K562 (cell line): Measurements from ENCODE around the gene TSC22D1. TPM values are rescaled to one million over a fixed set of nuclear protein-coding genes. Genes with fewer than 3 reads are reported as not detected.
"Not testable (repeated sequence)": the region's sequence is repeated elsewhere in the genome, so short reads cannot be mapped to it uniquely, and the experiment has no call there.

Experiments used
- ATAC-seq: fragments of 200-7000 bp; cut with Tn5 transposase; 3 replicates; pipeline ENCODE4 v1.9.1; 2020; ENCODE audit warnings: moderate library complexity
- BruUV-seq: library from RNA; stranded (reverse); fragments of 400-500 nt; replicated peaks from 2 replicates; lab custom pipeline; 2021; lab: Mats Ljungman, UMichigan
- CTCF ChIA-PET: fragments of 300-600 bp; formaldehyde crosslinking; extraction: SDS; loops from one replicate; lab custom pipeline; 2021; ENCODE audit warnings: low intra/inter-chr PET ratio; lab: Yijun Ruan, JAX
- POLR2A ChIA-PET: fragments of 300-600, 350-650 bp; sonication (Branson Sonifier 250); formaldehyde crosslinking; extraction: SDS; loops from one replicate; lab custom pipeline; 2021; ENCODE audit warnings: antibody characterized with exemption, inconsistent platforms; lab: Yijun Ruan, JAX
- DNase-seq, 4 experiments: peaks; one replicate each; pipeline versions ENCODE4 v3.0.0 to v3.0.0-alpha.2; 2011 to 2018; ENCODE audit warnings: low spot score in 3 of 4, mixed read lengths in 3 of 4; ENCODE audit errors: extremely low read depth in 1 of 4
- FAIRE-seq: peaks from 2 replicates; lab custom pipeline; 2011; peaks lifted over from hg19 to GRCh38; lab: Jason Lieb, UNC
- H2AFZ ChIP-seq: 2 replicates; pipeline ENCODE4 v1.6.0; 2011; ENCODE audit warnings: low read depth, low read length, control low read depth, inconsistent platforms
- H3K27ac ChIP-seq: fragments of 200-600 bp; 3 replicates; pipeline ENCODE4 v1.8.0; 2011; ENCODE audit warnings: low read depth, mild to moderate bottlenecking, control low read depth, inconsistent platforms, low read length, moderate library complexity, mixed read lengths; ENCODE audit errors: extremely low read depth
- H3K27me3 ChIP-seq, 2 experiments: fragments of 300-600 bp in 1 of 2; 2 replicates in 1 of 2; 3 replicates in 1 of 2; pipeline versions ENCODE4 v1.6.0 to v1.8.0; 2011; ENCODE audit warnings: inconsistent platforms in 2 of 2, low read length in 2 of 2, mild to moderate bottlenecking in 1 of 2, mixed read lengths in 1 of 2, moderate library complexity in 1 of 2; ENCODE audit not compliant: control insufficient read depth in 2 of 2, insufficient read depth in 2 of 2
- H3K36me3 ChIP-seq: fragments of 300-600 bp; 3 replicates; pipeline ENCODE4 v1.8.0; 2011; ENCODE audit warnings: mild to moderate bottlenecking, low read length, inconsistent platforms; ENCODE audit not compliant: control insufficient read depth, insufficient read depth
- H3K4me1 ChIP-seq, 2 experiments: fragments of 200-600 bp in 1 of 2; replicated peaks in 1 of 2; 2 replicates in 1 of 2; 3 replicates in 1 of 2; pipeline versions ENCODE4 v1.5.1 to v1.8.0; 2011; ENCODE audit warnings: inconsistent platforms in 2 of 2, low read length in 2 of 2, mild to moderate bottlenecking in 1 of 2, mixed read lengths in 1 of 2, moderate library complexity in 1 of 2; ENCODE audit not compliant: control insufficient read depth in 2 of 2, insufficient read depth in 2 of 2
- H3K4me2 ChIP-seq: 2 replicates; pipeline ENCODE4 v1.6.1; 2011; ENCODE audit warnings: low read length, control low read depth, inconsistent platforms, mixed read lengths; ENCODE audit not compliant: insufficient read depth
- H3K4me3 ChIP-seq: fragments of 200-600 bp; sonication (generic), shearing (Covaris generic); 2 replicates; pipeline ENCODE4 v1.5.1; 2016; ENCODE audit warnings: control low read depth, inconsistent platforms
- H3K79me2 ChIP-seq: fragments of 200-600 bp; 3 replicates; pipeline ENCODE4 v1.8.0; 2011; ENCODE audit warnings: low read length, inconsistent platforms; ENCODE audit not compliant: control insufficient read depth, insufficient read depth
- H3K9ac ChIP-seq, 2 experiments: 2 replicates each; pipeline versions ENCODE4 v1.6.0 to v1.6.1; 2011; ENCODE audit warnings: low read depth in 2 of 2, low read length in 2 of 2, control low read depth in 1 of 2, inconsistent platforms in 1 of 2, mild to moderate bottlenecking in 1 of 2, mixed read lengths in 1 of 2; ENCODE audit not compliant: insufficient read depth in 1 of 2
- H3K9me1 ChIP-seq: one replicate; pipeline ENCODE4 v1.6.0; 2011; ENCODE audit warnings: inconsistent platforms, mild to moderate bottlenecking, low read length, moderate library complexity; ENCODE audit not compliant: control insufficient read depth, insufficient read depth
- H3K9me3 ChIP-seq: replicated peaks from 2 replicates; pipeline ENCODE4 v1.5.1; 2011; ENCODE audit warnings: low read depth, low read length, inconsistent platforms; ENCODE audit not compliant: control insufficient read depth, insufficient read depth
- H4K20me1 ChIP-seq: replicated peaks from 2 replicates; pipeline ENCODE4 v1.6.1; 2011; ENCODE audit warnings: low read length, inconsistent platforms, mixed read lengths; ENCODE audit not compliant: control insufficient read depth, insufficient read depth
- ATF3 ChIP-seq, 2 experiments: fragments of 450-650 bp in 1 of 2; sonication (generic) in 1 of 2; formaldehyde crosslinking in 1 of 2; IDR thresholded peaks in 1 of 2; conservative IDR thresholded peaks in 1 of 2; 2 replicates each; pipeline versions ENCODE4 v1.6.1 to v1.8.1; 2016 to 2023; ENCODE audit warnings: mild to moderate bottlenecking in 2 of 2, moderate library complexity in 2 of 2, inconsistent platforms in 1 of 2, missing genetic modification reagents in 1 of 2
- CBFA2T3 ChIP-seq: fragments of 450-650 bp; IDR thresholded peaks from 2 replicates; pipeline ENCODE4 v1.6.1; 2017
- CEBPB ChIP-seq: fragments of 450-650 bp; IDR thresholded peaks from 2 replicates; pipeline ENCODE4 v1.6.1; 2016; ENCODE audit warnings: missing genetic modification characterization, missing compliant biosample characterization
- CEBPG ChIP-seq, 3 experiments: fragments of 200-800 bp in 1 of 3; sonication (Bioruptor generic) in 1 of 3; sonication (generic) in 1 of 3; formaldehyde crosslinking in 1 of 3; IDR thresholded peaks in 2 of 3; conservative IDR thresholded peaks in 1 of 3; 2 replicates each; pipeline versions ENCODE4 v1.6.1 to v1.8.0; 2016 to 2022; ENCODE audit warnings: missing compliant biosample characterization in 2 of 3, missing genetic modification characterization in 2 of 3, mild to moderate bottlenecking in 1 of 3, missing genetic modification reagents in 1 of 3
- ZNF740 ChIP-seq, 3 experiments: fragments of 200-800 bp in 1 of 3; sonication (Bioruptor generic) in 1 of 3; sonication (generic) in 1 of 3; formaldehyde crosslinking in 1 of 3; IDR thresholded peaks; 2 replicates each; pipeline versions ENCODE4 v1.6.1 to v1.8.0; 2016 to 2022; ENCODE audit warnings: mild to moderate bottlenecking in 2 of 3, missing compliant biosample characterization in 2 of 3, missing genetic modification characterization in 2 of 3, missing genetic modification reagents in 1 of 3
- WGBS: fragments of 100-300 bp; shearing (Covaris generic); methylation state at CpG from one replicate; pipeline ENCODE4 v1.1.6; 2016; ENCODE audit warnings: low coverage, mixed read lengths; ENCODE audit not compliant: insufficient coverage; ENCODE audit errors: missing lambda C conversion rate; 5-methylcytosine and 5-hydroxymethylcytosine counted together
- in situ Hi-C: fragments of 300-500 bp; cut with MboI; formaldehyde crosslinking; loops from 4 replicates; pipeline ENCODE4 v1.15.0; 2018; ENCODE audit warnings: inconsistent platforms, mixed read lengths
- intact Hi-C: fragments of 100-400 bp; cut with micrococcal nuclease; formaldehyde crosslinking; loops from 2 replicates; pipeline ENCODE4 v1.14.2; 2022
- polyA plus RNA-seq, 8 experiments: library from polyadenylated mRNA; depleted of rRNA in 4 of 8; stranded (reverse) in 5 of 8; unstranded in 3 of 8; fragments of >200 nt; fragmentation: Nextera tagmentation in 2 of 8; fragmentation: Illumina TruSeq in 1 of 8; extraction: Ambion mirVana in 2 of 8; extraction: Trizol in 1 of 8; gene quantifications; 2 replicates each; pipeline versions ENCODE4 v1.2.1 to v1.2.3, GENCODE V29; 2011 to 2014; ENCODE audit warnings: inconsistent platforms in 1 of 8, missing spikeins in 1 of 8
- total RNA-seq, 7 experiments: library from RNA; depleted of rRNA in 6 of 7; stranded (reverse); fragments of >200 nt in 6 of 7; fragmentation: Illumina TruSeq in 2 of 7; extraction: Trizol in 2 of 7; gene quantifications; 2 replicates each; pipeline versions ENCODE4 v1.2.1 to v1.2.3, GENCODE V29; 2011 to 2021; ENCODE audit warnings: low replicate concordance in 1 of 7

TSC22D1 gene
- total and polyA plus RNA-seq, 9 of the 15 experiments (the other 6 are each of a cell fraction or from before 2014, with no cell fraction given), result 2.6 to 19.8 (median 8.4) TPM

GRCh38 chr13:44564936-44565335, 11.2 kb downstream of the TSC22D1 start:
- H3K4me2 ChIP-seq, result no peak overlapping the region; the same call in 1 of the 2 replicates
- H3K79me2 ChIP-seq, result 0 out of 3 replicates have a peak, but pooled peaks cover 2% of the 10 kb centered on the region
- peak in 1 of 4 experiments; percentile 12 for DNase-seq
- no peaks in the 10 kb centered on the region for H3K36me3 ChIP-seq
- no peaks in the 10 kb centered on the region for H3K27me3 ChIP-seq
- no peak overlapping the region for H3K9ac ChIP-seq
- ChIA-PET CTCF (no interaction called here), POLR2A (no interaction called here)
- ATAC-seq, result peak; percentile 76
- no peaks in the 10 kb centered on the region for H3K9me1 ChIP-seq
- no peak overlapping the region for H3K4me3 ChIP-seq
- 0 out of 5 replicates have a peak, but pooled peaks cover 0 to 4% of the 10 kb centered on the region in 2 experiments for H3K4me1 ChIP-seq
- FAIRE-seq, result no peak
- H2AFZ ChIP-seq, result no peak overlapping the region
- 0 out of 2 replicates have a peak, but pooled peaks have one; percentile 6 for TF ChIP-seq CBFA2T3
- no peak for TF ChIP-seq ZNF740 (CRISPR knock-in tag; IDR thresholded peaks at IDR 0.05)
- TF ChIP-seq ZNF740 (tag; IDR thresholded peaks at IDR 0.05), result no peak
- in situ Hi-C loops (no loop called here), intact Hi-C loops (no loop called here)
- 15% methylated on average over 2 of the region's 2 CpGs for WGBS
- no TSS peak for BruUV-seq
- no peaks in the 10 kb centered on the region for H4K20me1 ChIP-seq
- no peaks in the 10 kb centered on the region for H3K9me3 ChIP-seq
- peak overlapping the region; percentile 48; the same call in 1 of the 3 replicates for H3K27ac ChIP-seq

- ATAC-seq; FAIRE-seq; intact Hi-C loops; in situ Hi-C loops; DNase-seq; H4K20me1 ChIP-seq; H3K79me2 ChIP-seq; H3K36me3 ChIP-seq; POLR2A ChIA-PET; H3K9me1 ChIP-seq; H3K4me2 ChIP-seq; H3K27me3 ChIP-seq; H3K9ac ChIP-seq; H3K9me3 ChIP-seq; H3K4me3 ChIP-seq; H3K4me1 ChIP-seq; BruUV-seq; CTCF ChIA-PET; H2AFZ ChIP-seq; H3K27ac ChIP-seq; TF ChIP-seq ATF3 (CRISPR knock-in tag; conservative IDR thresholded peaks at IDR 0.05); CEBPG (CRISPR knock-in tag; IDR thresholded peaks at IDR 0.05): not testable (repeated sequence)
- TF ChIP-seq ATF3 (IDR thresholded peaks at IDR 0.05), result peak; percentile 60
- peak; percentile 28; the same call in 1 of the 2 replicates for TF ChIP-seq CEBPB (tag)
- peak; percentile 48 to 60; a peak in 3 of 4 replicates for TF ChIP-seq CEBPG (tag; conservative IDR thresholded peaks at IDR 0.05 in 1 of 2, IDR thresholded peaks at IDR 0.05 in 1 of 2)
- 49% methylated on average over 6 of the region's 6 CpGs for WGBS
These were observed 13.3 kb downstream of the TSC22D1 start for GRCh38 chr13:44562853-44563252.
